Inferior parietal cortex (tissue), 1 donor: ENCODE data around the gene RBM44.
"Not testable (repeated sequence)": the region's sequence is repeated elsewhere in the genome, so short reads cannot be mapped to it uniquely, and the experiment has no call there.

Source experiments
- DNase-seq: peaks from one replicate; pipeline ENCODE4 v3.0.0-alpha.2; 2016; ENCODE audit errors: extremely low spot score

The RBM44 gene

GRCh38 chr2:237798236-237799059 lies at the start of gene RBM44:
RBM44 (plus strand) TSS chr2:237798779; CDS start chr2:237813610, 14,831 bp downstream.
- DNase-seq, result no peak

GRCh38 chr2:237749002-237749401 lies 49.6 kb upstream of the RBM44 start:
- DNase-seq, result no peak

GRCh38 chr2:237749961-237750360 lies 48.6 kb upstream of the RBM44 start:
- DNase-seq, result no peak

- DNase-seq, result not testable (repeated sequence)
These were observed 48.1 kb upstream of the RBM44 start for GRCh38 chr2:237750441-237750840.

GRCh38 chr2:237752761-237753165 lies 45.8 kb upstream of the RBM44 start:
- DNase-seq, result no peak

- no peak for DNase-seq
These were observed 44.4 kb upstream of the RBM44 start for GRCh38 chr2:237754182-237754581.

- no peak for DNase-seq
These were observed 43.8 kb upstream of the RBM44 start for GRCh38 chr2:237754626-237755248.

GRCh38 chr2:237757616-237758015 lies 41.0 kb upstream of the RBM44 start:
- no peak for DNase-seq

- no peak for DNase-seq
These were observed 40.4 kb upstream of the RBM44 start for GRCh38 chr2:237758185-237758584.

GRCh38 chr2:237759176-237759575 lies 39.4 kb upstream of the RBM44 start:
- no peak for DNase-seq

GRCh38 chr2:237760506-237761502 lies 37.8 kb upstream of the RBM44 start:
- no peak for DNase-seq

- not testable (repeated sequence) for DNase-seq
These were observed 36.0 kb upstream of the RBM44 start for GRCh38 chr2:237762291-237763182.

- no peak for DNase-seq
These were observed 34.8 kb upstream of the RBM44 start for GRCh38 chr2:237763812-237764211.

GRCh38 chr2:237765122-237765521 lies 33.5 kb upstream of the RBM44 start:
- DNase-seq, result not testable (repeated sequence)

GRCh38 chr2:237765875-237766274 lies 32.7 kb upstream of the RBM44 start:
- no peak for DNase-seq

- DNase-seq, result no peak
These were observed 32.2 kb upstream of the RBM44 start for GRCh38 chr2:237766340-237766739.

GRCh38 chr2:237772513-237772912 lies 26.1 kb upstream of the RBM44 start:
- no peak for DNase-seq

GRCh38 chr2:237773826-237774225 lies 24.8 kb upstream of the RBM44 start:
- no peak for DNase-seq

GRCh38 chr2:237774811-237775553 lies 23.6 kb upstream of the RBM44 start:
- peak; percentile 52 for DNase-seq

GRCh38 chr2:237779521-237779920 lies 19.1 kb upstream of the RBM44 start:
- no peak for DNase-seq
